ENCODE data around the gene AMBRA1. TPM values are rescaled to one million over a fixed set of nuclear protein-coding genes. Genes with fewer than 3 reads are reported as not detected.

Gene AMBRA1
- polyA plus RNA-seq, 1 of the 3 experiments (the other 2 are of a cell fraction): 10.4 TPM

DNA sequence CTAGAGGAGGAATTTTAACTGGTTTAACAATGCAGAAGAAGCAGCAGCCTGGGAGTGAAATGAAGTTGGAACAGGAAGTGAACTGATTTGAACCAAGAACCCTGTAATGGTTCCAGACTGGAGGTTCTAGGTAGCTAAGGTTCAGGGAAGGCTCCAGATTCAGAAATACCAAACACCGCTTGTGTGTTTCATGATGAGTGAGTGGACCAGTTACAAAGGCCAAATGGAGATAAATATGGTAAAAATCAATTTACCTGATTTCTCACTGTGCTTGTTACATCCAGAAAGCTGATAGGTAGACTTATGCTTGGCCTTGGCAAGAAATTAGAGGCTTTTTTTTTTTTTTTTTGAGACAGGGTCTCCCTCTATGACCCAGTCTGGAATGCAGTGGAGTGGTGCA lies 36.4 kb upstream of the AMBRA1 start:
- Histone ChIP-seq H3K4me2 (no peak overlapping the region), H3K4me3 (ENCODE audit: low read depth in 2 of 2, low read length in 1 of 2) (no peak overlapping the region), H3K27ac (ENCODE audit: low read depth in 2 of 2, low read length in 1 of 2) (no peak overlapping the region), H3K79me2 (ENCODE audit: insufficient read depth) (peaks cover 23% of the 10 kb centered on the region; the same call in 1 of the 2 replicates), H3K4me1 (ENCODE audit: control insufficient read depth in 1 of 2, insufficient read depth in 2 of 2, low read depth in 1 of 2, low read length in 1 of 2) (no peaks in the 10 kb centered on the region), H2AFZ (ENCODE audit: low read depth) (no peak overlapping the region), H3K36me3 (replicated peaks in 1 of 2; ENCODE audit: control insufficient read depth in 1 of 2, insufficient read depth in 2 of 2, low read length in 1 of 2) (peaks cover 17 to 28% of the 10 kb centered on the region in 2 experiments), H3K9ac (no peak overlapping the region), H3K9me2 (no peaks in the 10 kb centered on the region), H3K27me3 (ENCODE audit: insufficient read depth) (no peaks in the 10 kb centered on the region), H3K9me3 (no peaks in the 10 kb centered on the region), H4K20me1 (ENCODE audit: insufficient read depth) (no peaks in the 10 kb centered on the region), H3F3A (replicated peaks; ENCODE audit: insufficient read depth) (peaks cover 8% of the 10 kb centered on the region)
- TF ChIP-seq FOXJ3 (CRISPR knock-in tag; IDR thresholded peaks at IDR 0.05) (no peak), MAX (IDR thresholded peaks at IDR 0.05; ENCODE audit: low read depth) (no peak), MEF2A (IDR thresholded peaks at IDR 0.05; ENCODE audit: borderline replicate concordance, low read depth) (no peak), EP300 (IDR thresholded peaks at IDR 0.05; ENCODE audit: borderline replicate concordance in 1 of 2, low read depth in 1 of 2, low read length in 1 of 2) (no peak), JUND (IDR thresholded peaks at IDR 0.05) (no peak), MXI1 (IDR thresholded peaks at IDR 0.05; ENCODE audit: low read depth, low read length) (no peak), RFX5 (IDR thresholded peaks at IDR 0.05; ENCODE audit: low read length) (no peak), RXRA (IDR thresholded peaks at IDR 0.05; ENCODE audit: borderline replicate concordance, low read depth) (no peak), NRF1 (IDR thresholded peaks at IDR 0.05; ENCODE audit: low read depth, low read length) (no peak), FOSL2 (IDR thresholded peaks at IDR 0.05; ENCODE audit: borderline replicate concordance, low read depth) (no peak), CTCF (IDR thresholded peaks at IDR 0.05) (no peak), NFIC (IDR thresholded peaks at IDR 0.05; ENCODE audit: borderline replicate concordance) (no peak), RAD21 (IDR thresholded peaks at IDR 0.05; ENCODE audit: low read length) (no peak), TAF1 (IDR thresholded peaks at IDR 0.05; ENCODE audit: borderline replicate concordance, low read depth, low read length) (no peak), EZH2phosphoT487 (IDR thresholded peaks at IDR 0.05; ENCODE audit: borderline replicate concordance, low read depth) (no peak), ZBTB33 (IDR thresholded peaks at IDR 0.05; ENCODE audit: borderline replicate concordance, low read depth) (no peak), ELF1 (IDR thresholded peaks at IDR 0.05) (no peak), GATA2 (CRISPR knock-in tag; IDR thresholded peaks at IDR 0.05) (no peak)
- TF ChIP-seq, protein P1, sequence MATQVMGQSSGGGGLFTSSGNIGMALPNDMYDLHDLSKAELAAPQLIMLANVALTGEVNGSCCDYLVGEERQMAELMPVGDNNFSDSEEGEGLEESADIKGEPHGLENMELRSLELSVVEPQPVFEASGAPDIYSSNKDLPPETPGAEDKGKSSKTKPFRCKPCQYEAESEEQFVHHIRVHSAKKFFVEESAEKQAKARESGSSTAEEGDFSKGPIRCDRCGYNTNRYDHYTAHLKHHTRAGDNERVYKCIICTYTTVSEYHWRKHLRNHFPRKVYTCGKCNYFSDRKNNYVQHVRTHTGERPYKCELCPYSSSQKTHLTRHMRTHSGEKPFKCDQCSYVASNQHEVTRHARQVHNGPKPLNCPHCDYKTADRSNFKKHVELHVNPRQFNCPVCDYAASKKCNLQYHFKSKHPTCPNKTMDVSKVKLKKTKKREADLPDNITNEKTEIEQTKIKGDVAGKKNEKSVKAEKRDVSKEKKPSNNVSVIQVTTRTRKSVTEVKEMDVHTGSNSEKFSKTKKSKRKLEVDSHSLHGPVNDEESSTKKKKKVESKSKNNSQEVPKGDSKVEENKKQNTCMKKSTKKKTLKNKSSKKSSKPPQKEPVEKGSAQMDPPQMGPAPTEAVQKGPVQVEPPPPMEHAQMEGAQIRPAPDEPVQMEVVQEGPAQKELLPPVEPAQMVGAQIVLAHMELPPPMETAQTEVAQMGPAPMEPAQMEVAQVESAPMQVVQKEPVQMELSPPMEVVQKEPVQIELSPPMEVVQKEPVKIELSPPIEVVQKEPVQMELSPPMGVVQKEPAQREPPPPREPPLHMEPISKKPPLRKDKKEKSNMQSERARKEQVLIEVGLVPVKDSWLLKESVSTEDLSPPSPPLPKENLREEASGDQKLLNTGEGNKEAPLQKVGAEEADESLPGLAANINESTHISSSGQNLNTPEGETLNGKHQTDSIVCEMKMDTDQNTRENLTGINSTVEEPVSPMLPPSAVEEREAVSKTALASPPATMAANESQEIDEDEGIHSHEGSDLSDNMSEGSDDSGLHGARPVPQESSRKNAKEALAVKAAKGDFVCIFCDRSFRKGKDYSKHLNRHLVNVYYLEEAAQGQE (IDR thresholded peaks at IDR 0.05; ENCODE audit: low read depth, low read length): no peak
- CTCF ChIA-PET: interaction anchor here (1.1 to 2.1 kb wide), 2 partner anchors 12 to 26 kb away, joined by 3 to 7 read pairs; partner anchors contain the start of gene ATG13
- DNase-seq: no peak
- 100% methylated on average over 1 of the region's 1 CpG for WGBS (ENCODE audit: low lambda C conversion rate)
- POLR2A ChIA-PET: no interaction called here
